Right hindlimb (tissue), 1 donor: ENCODE measurements around the gene LMF1.
A peak's percentile ranks its signal among the peaks of the same experiment; 100 is the strongest.

Experiments
- DNase-seq: peaks from one replicate; pipeline ENCODE4 v3.0.0-alpha.2; 2018

LMF1 gene

GRCh38 chr16:910181-910580 is 60.6 kb downstream of the LMF1 start:
- DNase-seq = no peak

- no peak for DNase-seq
These were observed 61.3 kb downstream of the LMF1 start for GRCh38 chr16:909281-910000.

GRCh38 chr16:908526-909155 is 62.1 kb downstream of the LMF1 start:
- DNase-seq = no peak

- peak; percentile 26 for DNase-seq
These were observed 62.9 kb downstream of the LMF1 start for GRCh38 chr16:907842-908241.

GRCh38 chr16:907361-907760 is 63.4 kb downstream of the LMF1 start:
- DNase-seq = no peak

- DNase-seq = no peak
These were observed 64.5 kb downstream of the LMF1 start for GRCh38 chr16:906296-906695.

- DNase-seq = no peak
These were observed 68.8 kb downstream of the LMF1 start for GRCh38 chr16:901715-902601.

GRCh38 chr16:901149-901548 is 69.6 kb downstream of the LMF1 start:
- no peak for DNase-seq

- DNase-seq = no peak
These were observed 70.6 kb downstream of the LMF1 start for GRCh38 chr16:900211-900610.

- DNase-seq = no peak
These were observed 71.1 kb downstream of the LMF1 start for GRCh38 chr16:899683-900060.

- DNase-seq = no peak
These were observed 71.8 kb downstream of the LMF1 start for GRCh38 chr16:898761-899682.

- DNase-seq = no peak
These were observed 72.6 kb downstream of the LMF1 start for GRCh38 chr16:898216-898615.

- no peak for DNase-seq
These were observed 73.1 kb downstream of the LMF1 start for GRCh38 chr16:897701-898100.

GRCh38 chr16:897200-897543 is 73.6 kb downstream of the LMF1 start:
- DNase-seq = no peak

- no peak for DNase-seq
These were observed 74.3 kb downstream of the LMF1 start for GRCh38 chr16:896261-897199.

- no peak for DNase-seq
These were observed 75.4 kb downstream of the LMF1 start for GRCh38 chr16:895371-895770.

GRCh38 chr16:894841-895240 is 75.9 kb downstream of the LMF1 start:
- DNase-seq = no peak

- DNase-seq = no peak
These were observed 76.6 kb downstream of the LMF1 start for GRCh38 chr16:894136-894535.

- DNase-seq = no peak
These were observed 77.4 kb downstream of the LMF1 start for GRCh38 chr16:893360-893759.

- DNase-seq = no peak
These were observed 78.1 kb downstream of the LMF1 start for GRCh38 chr16:892536-893255.

- DNase-seq = no peak
These were observed 78.8 kb downstream of the LMF1 start for GRCh38 chr16:892006-892405.
